GM21381 (cell line): ENCODE data around the gene DDX41.
"Not testable (repeated sequence)": the region's sequence is repeated elsewhere in the genome, so short reads cannot be mapped to it uniquely, and the experiment has no call there.

Source experiments
- ATAC-seq: cut with Tn5 transposase; IDR thresholded peaks from one replicate; pipeline ENCODE4 v1.9.1; 2021; ENCODE audit warnings: mild to moderate bottlenecking, moderate library complexity; ENCODE audit not compliant: unreplicated experiment

The DDX41 gene

GRCh38 chr5:177486256-177486655 is 30.5 kb downstream of the DDX41 start:
- ATAC-seq, result no peak

GRCh38 chr5:177485753-177486152 is 31.0 kb downstream of the DDX41 start:
- not testable (repeated sequence) for ATAC-seq

DNA sequence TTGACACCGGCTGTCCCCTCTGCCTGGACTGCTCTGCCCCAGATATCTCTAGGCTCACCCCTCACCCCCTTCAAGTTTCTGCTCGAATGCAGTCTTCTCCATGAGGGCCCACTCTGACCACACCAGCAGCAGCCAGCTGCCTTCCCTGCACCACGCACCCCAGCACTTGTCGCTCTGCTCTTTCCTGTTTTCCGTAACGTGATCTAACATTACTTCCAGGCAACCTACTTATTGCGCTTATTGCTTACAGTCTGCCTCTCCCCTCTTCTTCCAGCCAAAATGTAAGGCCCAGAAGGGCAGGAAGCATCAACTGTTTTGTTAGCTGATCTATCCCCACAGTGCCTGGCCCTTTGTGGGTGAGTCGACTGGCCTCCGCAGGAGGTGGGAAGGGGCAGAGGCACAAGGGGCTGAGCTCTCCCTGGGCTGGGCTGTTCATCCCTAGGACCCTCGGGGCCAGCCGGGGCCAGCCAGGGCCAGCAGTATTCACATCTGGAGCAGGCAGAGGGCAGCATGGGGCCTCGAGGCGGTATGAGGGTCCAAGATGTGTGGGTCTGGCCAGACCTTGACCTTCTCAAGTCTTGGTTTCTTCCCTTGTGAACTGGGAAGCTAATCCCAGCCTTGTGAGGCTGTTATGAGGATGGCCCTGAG is 31.7 kb downstream of the DDX41 start:
- no peak for ATAC-seq

- ATAC-seq, result no peak
Measured at GRCh38 chr5:177483994-177484901, 32.5 kb downstream of the DDX41 start.

GRCh38 chr5:177483042-177483441 is 33.7 kb downstream of the DDX41 start:
- ATAC-seq, result no peak

GRCh38 chr5:177482359-177482795 is 34.4 kb downstream of the DDX41 start:
- ATAC-seq, result no peak

DNA sequence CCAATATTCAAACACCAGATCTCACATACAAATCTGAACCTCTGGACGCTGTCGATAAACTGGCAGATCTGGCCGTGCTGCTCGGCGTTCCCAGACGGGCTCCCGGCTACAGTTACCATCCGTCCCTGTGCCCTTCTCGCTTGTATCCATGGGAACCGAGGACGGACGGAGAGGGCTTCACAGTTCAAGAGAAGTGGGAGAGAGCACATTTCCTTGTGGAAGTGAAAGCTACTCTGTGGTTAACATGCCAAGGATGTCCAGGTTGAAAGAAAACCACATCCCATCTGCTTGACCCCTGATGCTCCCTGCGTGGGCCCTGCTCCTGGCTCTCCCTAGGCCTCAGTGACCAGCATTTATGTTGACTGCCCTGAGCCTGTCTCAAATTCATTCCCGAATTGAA is 37.0 kb downstream of the DDX41 start:
- ATAC-seq, result no peak

DNA sequence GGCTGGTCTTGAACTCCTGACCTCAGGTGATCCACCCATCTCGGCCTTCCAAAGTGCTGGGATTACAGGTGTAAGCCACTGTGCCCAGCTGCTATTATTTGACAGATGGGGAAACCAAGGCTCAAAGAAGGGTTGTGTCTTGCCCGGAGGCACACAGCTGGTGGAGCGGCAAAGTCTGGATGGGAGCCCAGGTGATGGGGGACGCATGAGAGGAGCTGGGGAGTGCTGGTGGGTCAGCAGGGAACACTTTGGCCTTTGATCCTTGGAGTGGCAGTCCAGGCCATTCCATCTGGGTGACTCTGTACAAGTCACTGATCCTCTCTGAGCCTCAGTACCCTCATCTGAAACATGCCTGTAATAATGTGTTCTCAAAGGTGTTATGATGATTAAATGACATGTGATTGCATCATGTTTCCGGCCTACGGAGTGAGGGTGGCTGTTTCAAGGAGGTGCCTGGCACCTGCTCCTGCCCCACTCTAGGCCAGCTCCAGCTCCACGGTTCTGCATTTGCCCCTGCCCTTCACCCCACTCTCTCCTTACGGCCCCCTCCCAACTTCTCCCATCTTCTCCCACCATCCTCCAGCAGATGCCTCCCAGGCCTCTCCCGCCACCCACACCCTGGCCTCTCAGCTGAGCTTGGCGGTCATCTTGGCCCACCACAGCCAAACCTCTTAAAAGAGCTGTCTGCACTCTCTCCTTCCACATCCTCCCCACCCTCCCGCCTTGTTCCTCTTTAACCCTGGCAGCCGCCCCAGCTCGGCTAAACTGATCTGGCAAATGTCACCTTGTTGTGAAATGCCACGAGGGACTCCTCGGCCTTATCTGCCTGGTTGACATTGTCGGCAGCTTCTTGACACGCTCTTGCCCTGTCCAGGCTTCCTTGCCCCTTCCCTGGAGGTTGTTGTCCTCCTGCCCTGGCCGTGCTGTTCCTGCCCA is 37.8 kb downstream of the DDX41 start:
- no peak for ATAC-seq

DNA sequence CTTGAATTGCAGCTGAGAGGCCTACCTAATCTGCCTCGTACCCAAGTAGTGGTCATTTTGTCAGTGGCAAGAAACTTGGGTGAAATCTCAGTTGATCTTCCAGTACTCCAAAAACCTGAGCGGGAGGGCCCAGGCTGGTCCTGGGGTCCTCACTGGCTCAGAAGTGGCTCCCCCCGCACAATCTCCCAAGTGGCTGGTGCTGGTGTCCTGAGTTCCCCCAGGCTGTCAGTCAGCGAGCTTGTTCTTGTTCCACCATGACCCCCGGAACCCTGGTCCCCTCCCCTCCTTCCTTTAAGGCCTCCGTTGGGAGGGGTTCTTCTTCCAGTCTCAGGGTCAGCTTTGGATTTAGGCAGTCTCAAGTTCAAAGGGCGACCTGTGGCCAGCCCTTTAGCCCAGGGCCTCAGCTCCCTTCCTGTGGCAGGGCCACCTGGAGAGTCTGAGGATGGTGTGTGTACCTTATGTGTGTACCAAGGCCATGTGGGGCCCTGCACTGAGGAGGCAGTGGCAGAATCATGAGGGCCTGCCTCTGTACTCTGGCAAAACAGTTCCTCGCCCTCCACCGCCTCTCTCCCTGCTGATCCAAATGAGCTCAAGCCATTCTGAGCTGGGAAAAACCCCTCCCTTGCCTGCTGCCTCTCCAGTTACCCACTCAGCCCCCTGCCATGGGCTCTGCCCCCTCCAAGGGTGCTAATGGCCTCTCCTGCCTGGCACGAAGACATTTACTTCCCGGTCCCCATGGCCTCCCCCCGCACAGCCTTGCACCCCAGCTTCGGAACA is 38.9 kb downstream of the DDX41 start:
- no peak for ATAC-seq

GRCh38 chr5:177476531-177477233 is 40.1 kb downstream of the DDX41 start:
- ATAC-seq, result no peak

- ATAC-seq, result no peak
Measured at GRCh38 chr5:177475563-177476427, 41.0 kb downstream of the DDX41 start.

- no peak for ATAC-seq
Measured at GRCh38 chr5:177474846-177475562, 41.8 kb downstream of the DDX41 start.

DNA sequence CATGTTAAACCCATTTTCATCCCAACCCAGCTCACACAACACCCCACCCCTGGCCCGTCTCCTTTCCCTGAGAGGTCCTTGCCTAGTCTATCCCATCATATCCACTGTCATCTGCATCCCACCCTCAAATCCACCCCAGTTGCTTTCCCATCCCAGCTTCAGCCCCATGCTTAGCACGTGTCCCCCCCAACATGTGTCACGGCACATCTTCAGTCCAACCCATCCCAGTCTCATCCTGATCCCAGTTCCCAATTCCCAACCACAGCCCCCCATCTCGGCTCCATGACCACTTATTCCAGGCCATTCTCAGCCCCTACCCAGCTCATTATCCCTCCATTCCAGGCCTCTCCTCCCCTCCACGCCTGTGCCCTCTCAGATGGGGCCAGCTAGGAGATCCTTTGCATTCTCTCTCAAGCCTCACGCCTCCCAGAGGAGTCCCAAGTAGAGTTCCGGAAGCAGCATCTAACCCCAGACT is 42.7 kb downstream of the DDX41 start:
- no peak for ATAC-seq

- peak; percentile 29 for ATAC-seq
Measured at GRCh38 chr5:177473443-177474001, 43.2 kb downstream of the DDX41 start, which contains the start of gene DBN1. Gene DBN1, minus strand, starts transcription at chr5:177473634. Its CDS starts 113 bp downstream, at chr5:177473521.

GRCh38 chr5:177472460-177473442 is 44.0 kb downstream of the DDX41 start:
- ATAC-seq, result peak; percentile 47

DNA sequence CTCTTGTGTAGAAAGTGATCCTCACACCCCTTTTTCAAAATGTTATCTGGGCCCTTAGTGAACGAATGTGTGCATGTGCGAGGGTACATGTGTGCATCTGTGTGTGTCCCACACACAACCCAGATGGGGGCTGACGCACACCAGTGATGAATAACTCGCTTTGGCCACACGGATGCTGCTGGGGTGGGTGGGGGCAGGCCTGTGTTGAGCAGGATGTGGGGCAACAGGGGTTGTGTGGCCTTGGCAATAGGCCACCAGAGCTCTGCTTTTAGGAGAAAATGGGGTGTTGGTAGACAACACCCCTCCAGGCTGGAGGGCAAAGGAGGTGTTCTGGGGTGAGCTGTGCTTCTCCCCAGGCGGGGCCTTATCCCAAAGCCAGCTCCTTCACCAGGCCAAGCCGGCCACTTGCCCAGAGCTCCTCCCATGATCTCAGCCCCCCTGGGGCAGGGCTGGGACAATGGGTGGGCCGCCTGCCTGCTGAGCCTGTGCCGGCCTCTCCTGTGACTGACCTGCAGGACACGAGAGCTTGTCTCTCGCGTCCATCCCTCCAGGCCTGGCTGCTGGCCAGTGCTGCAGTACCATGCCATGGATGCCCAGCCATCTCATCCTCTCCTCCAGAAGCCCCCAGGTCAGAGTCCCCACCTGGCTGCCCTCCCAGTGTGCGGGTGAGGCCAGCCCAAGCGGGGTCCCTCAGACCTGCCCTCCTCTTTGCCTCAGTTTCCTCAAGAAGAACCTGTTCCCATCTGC is 45.0 kb downstream of the DDX41 start:
- no peak for ATAC-seq
